Left lung (tissue), 10 donors: ENCODE data around the gene MYO1G. TPM values are rescaled to one million over a fixed set of nuclear protein-coding genes. Genes with fewer than 3 reads are reported as not detected.

Experiments
- ATAC-seq: fragments of 200-7000 bp; cut with Tn5 transposase; one replicate; pipeline ENCODE4 v1.9.1; 2020; ENCODE audit warnings: moderate library complexity
- DNase-seq, 4 donors: peaks; one replicate each; pipeline ENCODE4 v3.0.0-alpha.2; 2013 to 2020
- H3K27ac ChIP-seq, 2 donors: fragments of 200-600 bp; sonication (generic) in 1 of 2; one replicate each; pipeline versions ENCODE4 v1.5.0 to v1.8.0; 2020 to 2021
- H3K27me3 ChIP-seq, 2 donors: fragments of 200-600 bp; sonication (generic) in 1 of 2; one replicate each; pipeline versions ENCODE4 v1.5.0 to v1.8.0; 2020 to 2021
- H3K36me3 ChIP-seq, 2 donors: fragments of 200-600 bp; sonication (generic) in 1 of 2; one replicate each; pipeline versions ENCODE4 v1.5.0 to v1.8.0; 2020 to 2021
- H3K4me1 ChIP-seq, 2 donors: fragments of 200-600 bp; one replicate each; pipeline ENCODE4 v1.8.0; 2021
- H3K4me3 ChIP-seq, 2 donors: fragments of 200-600 bp; sonication (generic) in 1 of 2; one replicate each; pipeline versions ENCODE4 v1.5.0 to v1.8.0; 2020 to 2021; ENCODE audit warnings: mild to moderate bottlenecking in 1 of 2
- H3K9me3 ChIP-seq, 2 donors: fragments of 200-600 bp; sonication (generic) in 1 of 2; one replicate each; pipeline versions ENCODE4 v1.5.0 to v1.8.0; 2020 to 2021
- CTCF ChIP-seq, 2 donors: fragments of 200-600 bp; sonication (generic) in 1 of 2; IDR thresholded peaks; one replicate each; pipeline versions ENCODE4 v1.5.0 to v1.8.0; 2021; ENCODE audit warnings: antibody characterized with exemption in 2 of 2
- intact Hi-C, 2 donors: fragments of 100-400 bp; cut with DNase I; formaldehyde crosslinking; loops; one replicate each; pipeline versions ENCODE4 v1.11.2 to v1.14.2; 2022
- polyA plus RNA-seq, 6 donors: library from polyadenylated mRNA; unstranded; fragments of 120-200 nt; gene quantifications; one replicate each; pipeline ENCODE4 v1.2.1, GENCODE V29; 2013; ENCODE audit not compliant: insufficient read length in 6 of 6
- total RNA-seq, 2 donors: library from RNA; stranded (reverse); fragmentation: NEBNext Ultra II Directional; extraction: Animal tissue kit (Norgen Biotek cat#: 25700); gene quantifications; one replicate each; pipeline ENCODE4 v1.2.1, GENCODE V29; 2021
- donor health status: DM: no; HTN: yes; CAD: no.
- donor health status: DM: no; HTN: no; CAD: no.

MYO1G gene
- total and polyA plus RNA-seq, 8 donors = 1.1 to 40.9 (median 1.6) TPM

GRCh38 chr7:44986218-44987053, 7.6 kb upstream of the MYO1G start:
- TF ChIP-seq CTCF (IDR thresholded peaks at IDR 0.05) = no peak
- DNase-seq (peak; percentile 93 to 98 (median 96)), ATAC-seq (peak; percentile 97)
- Histone ChIP-seq H3K27me3 (no peaks in the 10 kb centered on the region), H3K27ac (peak overlapping the region; percentile 96 to 97), H3K4me3 (peak overlapping the region; percentile 52 to 66), H3K9me3 (no peaks in the 10 kb centered on the region), H3K36me3 (peaks cover 0 to 44% of the 10 kb centered on the region in 2 donors), H3K4me1 (peaks cover 14 to 58% of the 10 kb centered on the region in 2 donors)
- intact Hi-C loops = no loop called here

- Histone ChIP-seq H3K36me3 (peaks cover 0 to 49% of the 10 kb centered on the region in 2 donors), H3K27ac (peak overlapping the region; percentile 96 to 97), H3K4me3 (peak overlapping the region; percentile 52 to 66), H3K4me1 (peaks cover 20 to 64% of the 10 kb centered on the region in 2 donors), H3K27me3 (no peaks in the 10 kb centered on the region), H3K9me3 (no peaks in the 10 kb centered on the region)
- DNase-seq (no peak), ATAC-seq (no peak)
- no peak for TF ChIP-seq CTCF (IDR thresholded peaks at IDR 0.05)
- intact Hi-C loops = no loop called here
Measured at GRCh38 chr7:44985900-44986217, 7.0 kb upstream of the MYO1G start.

DNA sequence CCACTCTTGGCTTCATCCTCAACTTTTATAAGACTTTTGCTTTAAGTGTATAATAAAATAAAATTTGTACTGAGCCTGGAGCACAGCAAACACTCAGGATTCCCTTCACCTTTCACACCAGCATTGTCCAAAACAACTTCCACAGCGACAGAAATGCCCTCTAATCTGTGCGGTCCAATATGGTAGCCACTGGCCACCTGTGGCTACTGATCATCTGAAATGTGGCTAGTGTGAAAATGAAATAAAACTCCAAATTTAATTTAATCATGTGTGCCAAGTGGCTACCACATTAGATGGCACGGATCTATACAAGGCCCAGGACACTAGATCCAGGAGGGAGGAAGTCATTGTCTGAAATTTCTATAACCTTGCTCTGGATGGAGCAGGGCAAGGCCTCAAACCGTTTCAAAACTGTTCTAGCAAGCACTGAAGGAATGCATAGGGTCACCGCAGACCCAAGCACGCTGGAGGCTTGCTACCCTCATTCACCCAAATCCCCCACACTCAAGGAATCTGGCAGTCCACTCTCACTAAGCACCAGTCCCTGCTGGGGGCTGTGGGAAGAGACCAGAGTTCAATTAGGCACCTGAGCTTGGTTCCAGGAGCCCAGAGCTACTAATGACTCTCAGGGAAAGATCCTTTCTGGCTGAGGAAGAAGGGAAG, 6.3 kb upstream of the MYO1G start:
- Histone ChIP-seq H3K9me3 (no peaks in the 10 kb centered on the region), H3K27ac (peak overlapping the region; percentile 96 to 97), H3K4me1 (peaks cover 25 to 70% of the 10 kb centered on the region in 2 donors), H3K36me3 (peaks cover 0 to 49% of the 10 kb centered on the region in 2 donors), H3K27me3 (no peaks in the 10 kb centered on the region), H3K4me3 (peak overlapping the region; percentile 52 to 66)
- TF ChIP-seq CTCF (IDR thresholded peaks at IDR 0.05) = no peak
- intact Hi-C loops = no loop called here
- ATAC-seq (no peak), DNase-seq (no peak)

DNA sequence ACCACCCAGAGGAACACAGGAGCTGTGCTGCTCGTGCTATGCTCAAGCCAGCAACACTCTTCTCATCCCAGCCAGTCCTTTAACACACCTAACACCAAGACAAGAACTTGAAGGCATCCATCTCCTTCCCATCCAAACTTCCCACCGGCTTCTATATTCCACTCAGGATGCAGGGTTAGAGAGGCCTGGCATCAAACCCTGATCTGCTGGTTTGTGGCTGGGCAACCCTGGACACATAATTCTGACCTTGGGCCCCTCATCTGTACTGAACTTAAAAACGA, 5.6 kb upstream of the MYO1G start:
- DNase-seq (no peak), ATAC-seq (no peak)
- no peak for TF ChIP-seq CTCF (IDR thresholded peaks at IDR 0.05)
- Histone ChIP-seq H3K9me3 (no peaks in the 10 kb centered on the region), H3K4me1 (peaks cover 32 to 78% of the 10 kb centered on the region in 2 donors), H3K36me3 (peaks cover 0 to 49% of the 10 kb centered on the region in 2 donors), H3K4me3 (peak overlapping the region in 1 of 2 donors; percentile 66), H3K27me3 (no peaks in the 10 kb centered on the region), H3K27ac (peak overlapping the region in 1 of 2 donors; percentile 97)
- intact Hi-C loops = no loop called here

GRCh38 chr7:44983742-44984477, 5.1 kb upstream of the MYO1G start:
- TF ChIP-seq CTCF (IDR thresholded peaks at IDR 0.05) = no peak
- H3K27ac ChIP-seq = peak overlapping the region in 1 of 2 donors; percentile 97
- ATAC-seq = no peak
- peaks cover 37 to 83% of the 10 kb centered on the region in 2 donors for H3K4me1 ChIP-seq
- H3K4me3 ChIP-seq = peak overlapping the region in 1 of 2 donors; percentile 66
- no peaks in the 10 kb centered on the region for H3K9me3 ChIP-seq
- H3K36me3 ChIP-seq = peaks cover 0 to 49% of the 10 kb centered on the region in 2 donors
- DNase-seq = no peak
- intact Hi-C loops = no loop called here
- H3K27me3 ChIP-seq = no peaks in the 10 kb centered on the region
